H1 (cell line): Measurements from ENCODE around the gene RRN3. TPM values are rescaled to one million over a fixed set of nuclear protein-coding genes. Genes with fewer than 3 reads are reported as not detected.

Source experiments
- CTCF ChIA-PET: fragments of 300-600 bp; sonication (Branson Sonifier 250); formaldehyde crosslinking; loops from one replicate; lab custom pipeline; 2021; ENCODE audit not compliant: partially characterized antibody; lab: Charles Lee
- POLR2A ChIA-PET: fragments of 300-600 bp; sonication (Branson Sonifier 250); formaldehyde crosslinking; loops from one replicate; lab custom pipeline; 2021; ENCODE audit warnings: inconsistent platforms; ENCODE audit not compliant: partially characterized antibody; lab: Charles Lee
- DNase-seq, 2 experiments: peaks; one replicate each; pipeline versions ENCODE4 v3.0.0 to v3.0.0-alpha.2; 2010 to 2022; ENCODE audit warnings: low spot score in 2 of 2, low read depth in 1 of 2, mixed read lengths in 1 of 2
- FAIRE-seq: peaks from 2 replicates; lab custom pipeline; 2011; peaks lifted over from hg19 to GRCh38; lab: Jason Lieb, UNC
- H2AFZ ChIP-seq: 2 replicates; pipeline ENCODE4 v1.8.1; 2012; ENCODE audit warnings: low read length, inconsistent platforms
- H2AK5ac ChIP-seq: 2 replicates; pipeline ENCODE4 v1.6.1; 2013; ENCODE audit warnings: low read depth, low read length
- H2BK120ac ChIP-seq: replicated peaks from 2 replicates; pipeline ENCODE3; 2013; ENCODE audit warnings: low read depth, low read length, inconsistent platforms
- H2BK12ac ChIP-seq: 2 replicates; pipeline ENCODE4 v1.6.1; 2013; ENCODE audit warnings: low read depth, low read length
- H2BK15ac ChIP-seq: 2 replicates; pipeline ENCODE4 v1.6.1; 2013; ENCODE audit warnings: low read length
- H2BK20ac ChIP-seq: 2 replicates; pipeline ENCODE4 v1.6.1; 2013; ENCODE audit warnings: low read length
- H2BK5ac ChIP-seq: 2 replicates; pipeline ENCODE4 v1.6.1; 2013; ENCODE audit warnings: low read depth, low read length
- H3K14ac ChIP-seq: 2 replicates; pipeline ENCODE4 v1.6.1; 2013; ENCODE audit warnings: inconsistent platforms; ENCODE audit not compliant: insufficient read length
- H3K18ac ChIP-seq: 2 replicates; pipeline ENCODE4 v1.6.1; 2013; ENCODE audit warnings: low read length; ENCODE audit errors: extremely low read depth
- H3K23ac ChIP-seq: 2 replicates; pipeline ENCODE4 v1.6.1; 2013; ENCODE audit warnings: inconsistent platforms; ENCODE audit not compliant: insufficient read length
- H3K23me2 ChIP-seq: 2 replicates; pipeline ENCODE4 v1.6.1; 2013; ENCODE audit warnings: low read depth, low read length
- H3K27ac ChIP-seq: 2 replicates; pipeline ENCODE4 v1.6.1; 2011; ENCODE audit warnings: low read depth, low read length, inconsistent platforms
- H3K27me3 ChIP-seq, 4 experiments: replicated peaks in 1 of 4; 1 replicate in 1 of 4; 2 replicates in 3 of 4; pipeline versions ENCODE4 v1.6.1 to v1.8.1; 2011 to 2013; ENCODE audit warnings: low read length in 3 of 4, mild to moderate bottlenecking in 3 of 4, inconsistent platforms in 2 of 4, mixed read lengths in 2 of 4, moderate library complexity in 1 of 4; ENCODE audit not compliant: control insufficient read depth in 3 of 4, insufficient read depth in 3 of 4; ENCODE audit errors: extremely low read depth in 1 of 4
- H3K36me3 ChIP-seq, 4 experiments: 2 replicates each; pipeline versions ENCODE4 v1.6.1 to v1.8.1; 2011 to 2013; ENCODE audit warnings: mild to moderate bottlenecking in 4 of 4, low read length in 3 of 4, moderate library complexity in 2 of 4, control low read depth in 1 of 4, inconsistent platforms in 1 of 4; ENCODE audit not compliant: insufficient read depth in 4 of 4, control insufficient read depth in 2 of 4
- H3K4ac ChIP-seq: replicated peaks from 2 replicates; pipeline ENCODE3; 2013; ENCODE audit warnings: low read length, low read depth, mixed read lengths, inconsistent platforms; ENCODE audit not compliant: insufficient read length
- H3K4me1 ChIP-seq, 4 experiments: replicated peaks in 1 of 4; 1 replicate in 1 of 4; 2 replicates in 3 of 4; pipeline versions ENCODE4 v1.6.1 to v1.8.1; 2011 to 2013; ENCODE audit warnings: low read length in 3 of 4, inconsistent platforms in 2 of 4, mixed read lengths in 1 of 4; ENCODE audit not compliant: insufficient read depth in 4 of 4, control insufficient read depth in 3 of 4
- H3K4me2 ChIP-seq, 2 experiments: 2 replicates each; pipeline versions ENCODE4 v1.6.1 to v1.8.1; 2011 to 2013; ENCODE audit warnings: low read depth in 2 of 2, low read length in 2 of 2, control low read depth in 1 of 2, inconsistent platforms in 1 of 2, mild to moderate bottlenecking in 1 of 2; ENCODE audit not compliant: insufficient read depth in 1 of 2
- H3K4me3 ChIP-seq, 4 experiments: fragments of 200-600, 300-600 bp in 1 of 4; sonication (generic), shearing (Covaris generic), sonication (Bioruptor Twin) in 1 of 4; 2 replicates each; pipeline versions ENCODE4 v1.5.1 to v1.8.1; 2011 to 2016; ENCODE audit warnings: low read length in 4 of 4, low read depth in 3 of 4, control low read depth in 2 of 4, inconsistent platforms in 2 of 4, mild to moderate bottlenecking in 2 of 4, mixed read lengths in 1 of 4, moderate library complexity in 1 of 4; ENCODE audit not compliant: insufficient read depth in 2 of 4; ENCODE audit errors: extremely low read depth in 1 of 4
- H3K56ac ChIP-seq: replicated peaks from 2 replicates; pipeline ENCODE3; 2013; ENCODE audit warnings: low read depth, mild to moderate bottlenecking, mixed read lengths, low read length, inconsistent platforms; ENCODE audit not compliant: insufficient read length
- H3K79me1 ChIP-seq: 2 replicates; pipeline ENCODE4 v1.6.1; 2013; ENCODE audit warnings: low read depth, low read length, control low read depth
- H3K79me2 ChIP-seq, 2 experiments: 2 replicates each; pipeline versions ENCODE4 v1.6.1 to v1.8.1; 2012 to 2013; ENCODE audit warnings: low read length in 2 of 2, mild to moderate bottlenecking in 2 of 2, inconsistent platforms in 1 of 2; ENCODE audit not compliant: insufficient read depth in 2 of 2, control insufficient read depth in 1 of 2
- H3K9ac ChIP-seq, 4 experiments: replicated peaks in 1 of 4; 1 replicate in 1 of 4; 2 replicates in 3 of 4; pipeline versions ENCODE4 v1.6.1 to v1.8.1; 2011 to 2013; ENCODE audit warnings: low read depth in 3 of 4, low read length in 3 of 4, control low read depth in 2 of 4, mild to moderate bottlenecking in 2 of 4, moderate library complexity in 2 of 4, inconsistent platforms in 1 of 4; ENCODE audit errors: extremely low read depth in 1 of 4
- H3K9me3 ChIP-seq, 2 experiments: 2 replicates each; pipeline versions ENCODE4 v1.6.1 to v1.8.1; 2012 to 2013; ENCODE audit warnings: mild to moderate bottlenecking in 2 of 2, moderate library complexity in 2 of 2, control low read depth in 1 of 2, inconsistent platforms in 1 of 2, low read depth in 1 of 2, low read length in 1 of 2, mixed read lengths in 1 of 2; ENCODE audit not compliant: insufficient read depth in 2 of 2
- H4K20me1 ChIP-seq, 2 experiments: replicated peaks in 1 of 2; 2 replicates each; pipeline versions ENCODE3 to v1.8.1; 2011 to 2013; ENCODE audit warnings: inconsistent platforms in 2 of 2, low read length in 2 of 2, mild to moderate bottlenecking in 1 of 2; ENCODE audit not compliant: insufficient read depth in 2 of 2, control insufficient read depth in 1 of 2
- H4K5ac ChIP-seq: 2 replicates; pipeline ENCODE4 v1.6.1; 2013; ENCODE audit warnings: low read length, low read depth, mixed read lengths, inconsistent platforms; ENCODE audit not compliant: insufficient read length
- H4K8ac ChIP-seq: 2 replicates; pipeline ENCODE4 v1.8.0; 2013; ENCODE audit warnings: mild to moderate bottlenecking, moderate library complexity, low read length, inconsistent platforms; ENCODE audit not compliant: insufficient read depth; ENCODE audit errors: extremely low read depth
- H4K91ac ChIP-seq: replicated peaks from 2 replicates; pipeline ENCODE3; 2013; ENCODE audit warnings: low read length, mixed read lengths, inconsistent platforms; ENCODE audit not compliant: insufficient read length
- BRCA1 ChIP-seq: IDR thresholded peaks from 2 replicates; pipeline ENCODE4 v1.6.1; 2012; ENCODE audit warnings: low read depth, low read length, improper control_type of control experiment
- JUND ChIP-seq: IDR thresholded peaks from 2 replicates; pipeline ENCODE4 v1.6.1; 2011; ENCODE audit warnings: mild to moderate bottlenecking, improper control_type of control experiment, low read length
- KDM1A ChIP-seq: fragments of 200-600, 300-600 bp; sonication (generic); IDR thresholded peaks from 2 replicates; pipeline ENCODE4 v1.7.1; 2016; ENCODE audit warnings: mild to moderate bottlenecking, low read length, borderline replicate concordance
- KDM5A ChIP-seq: fragments of 200-600 bp; IDR thresholded peaks from 2 replicates; pipeline ENCODE4 v1.7.1; 2012; ENCODE audit warnings: mild to moderate bottlenecking, low read length, inconsistent platforms, mixed read lengths
- PHF8 ChIP-seq: fragments of 200-600 bp; sonication (generic); conservative IDR thresholded peaks from 2 replicates; pipeline ENCODE4 v1.7.1; 2012; ENCODE audit warnings: low read depth, mild to moderate bottlenecking, inconsistent platforms, low read length, moderate library complexity
- RFX5 ChIP-seq: IDR thresholded peaks from 2 replicates; pipeline ENCODE4 v1.6.1; 2011; ENCODE audit warnings: low read depth, low read length, improper control_type of control experiment, borderline replicate concordance
- RXRA ChIP-seq: IDR thresholded peaks from 2 replicates; pipeline ENCODE4 v1.6.1; 2011; ENCODE audit warnings: low read depth, mild to moderate bottlenecking, low read length, moderate library complexity; ENCODE audit not compliant: insufficient read depth
- SIRT6 ChIP-seq: IDR thresholded peaks from one replicate; pipeline ENCODE4 v1.7.1; 2012; ENCODE audit warnings: low read length, inconsistent platforms
- SUZ12 ChIP-seq: fragments of 200-600 bp; sonication (generic); IDR thresholded peaks from 2 replicates; pipeline ENCODE4 v1.6.1; 2012; ENCODE audit warnings: mild to moderate bottlenecking, inconsistent platforms, low read length, moderate library complexity, mixed read lengths
- TAF7 ChIP-seq: optimal IDR thresholded peaks from 2 replicates; pipeline ENCODE3; 2011; ENCODE audit warnings: low read depth, mild to moderate bottlenecking, inconsistent platforms, low read length, moderate library complexity, borderline replicate concordance
- WGBS, 2 experiments: shearing (Covaris generic) in 1 of 2; methylation state at CpG; one replicate each; pipeline versions ENCODE4 v1.1.6 to v1.1.7; 2013 to 2015; ENCODE audit warnings: low lambda C conversion rate in 2 of 2, mixed read lengths in 2 of 2, inconsistent platforms in 1 of 2, low coverage in 1 of 2, missing lambda C conversion rate in 1 of 2; ENCODE audit not compliant: insufficient replicate concordance in 2 of 2, insufficient coverage in 1 of 2, insufficient read length in 1 of 2; ENCODE audit errors: extremely low coverage in 1 of 2, missing lambda C conversion rate in 1 of 2; 5-methylcytosine and 5-hydroxymethylcytosine counted together
- polyA plus RNA-seq, 7 experiments: library from polyadenylated mRNA; depleted of rRNA in 3 of 7; stranded (reverse) in 5 of 7; unstranded in 2 of 7; fragments of >200 nt in 5 of 7; fragments of 200-250 nt in 2 of 7; gene quantifications; 1 replicate in 5 of 7; 2 replicates in 1 of 7; 4 replicates in 1 of 7; pipeline versions ENCODE4 v1.2.1 to v1.2.3, GENCODE V29; 2011 to 2013; ENCODE audit warnings: missing spikeins in 2 of 7, mixed read lengths in 2 of 7
- total RNA-seq: library from RNA; stranded (reverse); fragmentation: NEBNext Ultra II Directional; extraction: Animal tissue kit (Norgen Biotek cat#: 25700); gene quantifications from 2 replicates; pipeline ENCODE4 v1.2.1, GENCODE V29; 2021
- TF ChIP-seq, protein P1 (sequence below): IDR thresholded peaks from 2 replicates; pipeline ENCODE4 v1.6.1; 2012; ENCODE audit warnings: low read length, inconsistent platforms
- TF ChIP-seq, protein P2 (sequence below): IDR thresholded peaks from 2 replicates; pipeline ENCODE4 v1.6.1; 2012; ENCODE audit warnings: inconsistent platforms

The RRN3 gene
- total and polyA plus RNA-seq, 2 of the 8 experiments (the other 6 are each of a cell fraction or from before 2014, with no cell fraction given), result 15.1 to 26.0 TPM

DNA sequence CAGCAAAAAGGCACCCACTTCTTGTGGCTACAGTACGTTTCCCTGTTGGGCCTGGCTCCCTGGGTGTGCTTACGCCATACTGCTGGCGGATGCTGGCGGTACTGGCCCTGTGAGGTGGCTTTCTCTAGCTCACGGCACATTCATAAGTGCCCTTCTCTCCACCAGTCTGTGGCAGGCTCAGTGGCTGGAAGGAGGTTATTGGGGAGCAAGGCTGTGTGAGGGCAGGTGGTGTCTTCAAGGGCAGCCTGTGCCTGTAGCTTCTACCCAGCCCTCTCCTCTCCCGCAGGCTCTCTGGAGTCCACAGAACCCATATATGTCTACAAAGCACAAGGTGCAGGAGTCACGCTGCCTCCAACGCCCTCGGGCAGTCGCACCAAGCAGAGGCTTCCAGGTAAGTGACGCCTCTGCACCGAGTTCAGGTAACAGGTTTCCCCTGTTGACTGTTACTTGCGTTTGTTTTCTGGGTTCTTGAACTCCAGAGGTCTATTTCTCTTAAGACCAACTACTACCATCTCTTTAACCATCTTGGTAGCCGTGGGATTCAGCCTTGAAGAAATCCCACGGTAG, 58.8 kb downstream of the RRN3 start:
- CTCF ChIA-PET, result interaction anchor here (0.7 to 1.5 kb wide), 3 partner anchors 10 to 74 kb away, joined by 3 to 7 read pairs (median 3); no protein-coding TSS in a partner anchor
- Histone ChIP-seq H3K27me3 (no peaks in the 10 kb centered on the region), H3K56ac (no peak overlapping the region), H3K18ac (no peak overlapping the region), H3K27ac (no peak overlapping the region), H2BK15ac (no peak overlapping the region), H3K9ac (no peak overlapping the region), H3K23me2 (no peaks in the 10 kb centered on the region), H4K5ac (no peak overlapping the region), H2BK120ac (no peak overlapping the region), H4K20me1 (peaks cover 0 to 4% of the 10 kb centered on the region in 2 experiments), H3K36me3 (peaks cover 20 to 79% (median 58%) of the 10 kb centered on the region in 4 experiments), H3K4me2 (no peak overlapping the region), H3K4ac (no peak overlapping the region), H4K91ac (no peak overlapping the region), H2AK5ac (no peak overlapping the region), H3K23ac (no peak overlapping the region), H2BK20ac (no peak overlapping the region), H3K4me3 (no peak overlapping the region), H4K8ac (no peak overlapping the region), H3K4me1 (no peaks in the 10 kb centered on the region), H3K79me1 (no peaks in the 10 kb centered on the region; the same call in 1 of the 2 replicates), H2BK12ac (no peak overlapping the region), H2BK5ac (no peak overlapping the region), H2AFZ (no peak overlapping the region), H3K14ac (no peak overlapping the region), H3K9me3 (no peaks in the 10 kb centered on the region), H3K79me2 (no peaks in the 10 kb centered on the region)
- POLR2A ChIA-PET, result no interaction called here
- DNase-seq (no peak), FAIRE-seq (no peak)
- 86% methylated on average over 15 of the region's 15 CpGs; no CpG with 5 or more reads in 1 of the 2 experiments for WGBS, 2 experiments
- TF ChIP-seq SUZ12 (no peak), KDM1A (no peak), BRCA1 (no peak), KDM5A (no peak), JUND (no peak), TAF7 (no peak), RFX5 (no peak), PHF8 (no peak), RXRA (no peak), SIRT6 (no peak)
- TF ChIP-seq, protein P1, sequence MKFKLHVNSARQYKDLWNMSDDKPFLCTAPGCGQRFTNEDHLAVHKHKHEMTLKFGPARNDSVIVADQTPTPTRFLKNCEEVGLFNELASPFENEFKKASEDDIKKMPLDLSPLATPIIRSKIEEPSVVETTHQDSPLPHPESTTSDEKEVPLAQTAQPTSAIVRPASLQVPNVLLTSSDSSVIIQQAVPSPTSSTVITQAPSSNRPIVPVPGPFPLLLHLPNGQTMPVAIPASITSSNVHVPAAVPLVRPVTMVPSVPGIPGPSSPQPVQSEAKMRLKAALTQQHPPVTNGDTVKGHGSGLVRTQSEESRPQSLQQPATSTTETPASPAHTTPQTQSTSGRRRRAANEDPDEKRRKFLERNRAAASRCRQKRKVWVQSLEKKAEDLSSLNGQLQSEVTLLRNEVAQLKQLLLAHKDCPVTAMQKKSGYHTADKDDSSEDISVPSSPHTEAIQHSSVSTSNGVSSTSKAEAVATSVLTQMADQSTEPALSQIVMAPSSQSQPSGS, result no peak
- TF ChIP-seq, protein P2, sequence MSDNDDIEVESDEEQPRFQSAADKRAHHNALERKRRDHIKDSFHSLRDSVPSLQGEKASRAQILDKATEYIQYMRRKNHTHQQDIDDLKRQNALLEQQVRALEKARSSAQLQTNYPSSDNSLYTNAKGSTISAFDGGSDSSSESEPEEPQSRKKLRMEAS, result no peak
